ENCODE measurements around the gene ATM.

ATM gene

DNA sequence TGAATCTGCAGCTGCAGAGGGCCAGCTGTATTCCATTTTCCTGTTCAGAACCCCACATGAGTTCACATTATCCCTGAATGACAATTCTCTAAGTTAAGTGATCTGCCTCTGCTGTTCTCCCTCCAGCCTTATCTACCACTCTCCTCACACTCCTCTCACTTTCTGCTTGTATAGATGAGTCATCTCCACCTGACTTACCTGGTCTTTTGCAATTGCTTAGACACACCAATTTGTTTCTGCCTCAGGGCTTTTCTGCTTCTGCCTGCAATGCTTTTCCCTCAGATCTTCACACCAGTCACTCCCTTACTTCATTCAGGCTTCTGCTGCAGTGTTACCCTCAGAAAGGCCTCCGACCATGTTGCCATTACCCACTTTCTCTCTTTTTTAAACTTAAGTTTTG, 118.1 kb downstream of the ATM start:
- TF ChIP-seq, protein P1, sequence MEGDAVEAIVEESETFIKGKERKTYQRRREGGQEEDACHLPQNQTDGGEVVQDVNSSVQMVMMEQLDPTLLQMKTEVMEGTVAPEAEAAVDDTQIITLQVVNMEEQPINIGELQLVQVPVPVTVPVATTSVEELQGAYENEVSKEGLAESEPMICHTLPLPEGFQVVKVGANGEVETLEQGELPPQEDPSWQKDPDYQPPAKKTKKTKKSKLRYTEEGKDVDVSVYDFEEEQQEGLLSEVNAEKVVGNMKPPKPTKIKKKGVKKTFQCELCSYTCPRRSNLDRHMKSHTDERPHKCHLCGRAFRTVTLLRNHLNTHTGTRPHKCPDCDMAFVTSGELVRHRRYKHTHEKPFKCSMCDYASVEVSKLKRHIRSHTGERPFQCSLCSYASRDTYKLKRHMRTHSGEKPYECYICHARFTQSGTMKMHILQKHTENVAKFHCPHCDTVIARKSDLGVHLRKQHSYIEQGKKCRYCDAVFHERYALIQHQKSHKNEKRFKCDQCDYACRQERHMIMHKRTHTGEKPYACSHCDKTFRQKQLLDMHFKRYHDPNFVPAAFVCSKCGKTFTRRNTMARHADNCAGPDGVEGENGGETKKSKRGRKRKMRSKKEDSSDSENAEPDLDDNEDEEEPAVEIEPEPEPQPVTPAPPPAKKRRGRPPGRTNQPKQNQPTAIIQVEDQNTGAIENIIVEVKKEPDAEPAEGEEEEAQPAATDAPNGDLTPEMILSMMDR (IDR thresholded peaks at IDR 0.05; ENCODE audit: low read depth, low read length, missing control alignments): no peak
- no peak overlapping the region for H3K4me3 ChIP-seq (ENCODE audit: low read depth, low read length)
- in situ Hi-C loops (cut with HindIII; ENCODE audit: low sequenced_read_pairs): no loop called here
- no peak for DNase-seq (ENCODE audit: low read depth)

DNA sequence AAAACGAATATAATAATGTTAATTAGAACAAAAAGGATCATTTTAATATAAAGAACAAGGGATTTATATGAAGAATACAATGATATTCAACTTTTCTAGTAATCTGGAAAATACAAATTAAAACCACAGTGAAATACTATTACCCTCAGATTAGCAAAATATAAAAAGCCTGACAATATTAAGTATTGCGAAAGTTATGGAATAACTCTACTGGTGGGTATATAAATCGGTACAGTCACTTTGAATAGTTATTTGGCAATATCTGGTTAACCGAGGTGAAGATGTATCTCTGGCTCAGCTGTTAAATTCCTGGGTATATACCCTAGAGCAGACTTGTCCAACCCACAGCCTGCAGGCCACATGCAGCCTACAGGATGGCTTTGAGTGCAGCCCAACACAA, 118.8 kb downstream of the ATM start:
- H3K4me3 ChIP-seq (ENCODE audit: low read depth, low read length): no peak overlapping the region
- TF ChIP-seq, protein P1 (IDR thresholded peaks at IDR 0.05; ENCODE audit: low read depth, low read length, missing control alignments): no peak

DNA sequence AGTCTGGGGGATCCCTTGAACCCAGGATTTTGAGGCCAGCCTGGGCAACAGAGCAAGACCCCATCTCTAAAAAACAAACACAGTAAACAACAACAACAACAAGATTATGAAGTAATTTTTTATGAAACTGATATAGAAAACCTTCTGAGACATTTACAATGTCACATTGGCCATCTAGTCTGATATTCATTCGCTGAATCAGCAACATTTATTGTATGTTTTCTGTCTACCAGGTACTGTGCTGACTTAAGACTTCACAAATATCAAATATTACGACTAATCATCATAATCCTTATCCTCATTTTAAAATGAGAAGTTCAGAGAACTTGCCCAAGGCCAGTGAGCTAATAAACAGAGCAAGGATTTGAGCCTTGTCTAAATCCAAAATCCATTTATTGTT, 120.8 kb downstream of the ATM start:
- no peak for DNase-seq (ENCODE audit: low read depth)
- in situ Hi-C loops (cut with HindIII; ENCODE audit: low sequenced_read_pairs): no loop called here
- TF ChIP-seq, protein P1 (IDR thresholded peaks at IDR 0.05; ENCODE audit: low read depth, low read length, missing control alignments): no peak
- no peak overlapping the region for H3K4me3 ChIP-seq (ENCODE audit: low read depth, low read length)

More for the DNA sequence above, 118.8 kb downstream of the ATM start:
- in situ Hi-C loops (cut with HindIII; ENCODE audit: low sequenced_read_pairs): no loop called here
- no peak for DNase-seq (ENCODE audit: low read depth)

DNA sequence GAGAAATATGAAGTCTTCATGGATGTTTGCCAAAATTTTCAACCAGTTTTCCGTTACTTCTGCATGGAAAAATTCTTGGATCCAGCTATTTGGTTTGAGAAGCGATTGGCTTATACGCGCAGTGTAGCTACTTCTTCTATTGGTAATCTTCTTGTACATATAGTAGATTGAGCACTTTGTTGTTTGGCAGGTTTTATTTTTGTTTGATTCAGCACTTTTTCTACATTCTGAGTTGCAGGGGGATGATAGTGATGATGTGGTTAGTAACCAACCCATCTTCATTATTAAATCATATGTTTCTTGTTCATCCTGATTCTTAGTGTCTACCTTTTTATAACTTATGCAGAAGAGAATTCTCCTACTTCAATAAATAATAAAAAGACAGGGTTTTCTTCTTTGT, 122.9 kb downstream of the ATM start:
- TF ChIP-seq, protein P1 (IDR thresholded peaks at IDR 0.05; ENCODE audit: low read depth, low read length, missing control alignments): no peak
- in situ Hi-C loops (cut with HindIII; ENCODE audit: low sequenced_read_pairs): no loop called here
- H3K4me3 ChIP-seq (ENCODE audit: low read depth, low read length): no peak overlapping the region
- no peak for DNase-seq (ENCODE audit: low read depth)

DNA sequence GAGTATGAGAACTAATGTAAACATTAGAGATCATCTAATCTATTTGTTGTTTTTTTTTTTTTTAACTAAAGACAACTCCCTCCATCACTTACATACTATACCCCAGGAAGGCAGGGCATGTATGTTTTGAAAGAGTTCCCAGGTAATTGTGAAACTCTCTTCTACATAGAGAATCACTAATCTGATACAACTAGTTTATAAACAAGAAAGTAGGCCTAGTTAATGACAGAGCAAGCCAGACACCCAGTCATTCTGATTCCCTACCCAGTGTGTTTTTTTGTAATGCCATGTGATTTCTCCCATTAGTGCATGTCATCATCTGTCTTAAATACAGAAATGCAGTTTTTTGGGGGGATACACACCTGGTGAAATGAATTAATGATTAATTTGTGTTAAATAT, 123.6 kb downstream of the ATM start:
- H3K4me3 ChIP-seq (ENCODE audit: low read depth, low read length): no peak overlapping the region
- DNase-seq (ENCODE audit: low read depth): no peak
- TF ChIP-seq, protein P1 (IDR thresholded peaks at IDR 0.05; ENCODE audit: low read depth, low read length, missing control alignments): no peak
- in situ Hi-C loops (cut with HindIII; ENCODE audit: low sequenced_read_pairs): no loop called here

DNA sequence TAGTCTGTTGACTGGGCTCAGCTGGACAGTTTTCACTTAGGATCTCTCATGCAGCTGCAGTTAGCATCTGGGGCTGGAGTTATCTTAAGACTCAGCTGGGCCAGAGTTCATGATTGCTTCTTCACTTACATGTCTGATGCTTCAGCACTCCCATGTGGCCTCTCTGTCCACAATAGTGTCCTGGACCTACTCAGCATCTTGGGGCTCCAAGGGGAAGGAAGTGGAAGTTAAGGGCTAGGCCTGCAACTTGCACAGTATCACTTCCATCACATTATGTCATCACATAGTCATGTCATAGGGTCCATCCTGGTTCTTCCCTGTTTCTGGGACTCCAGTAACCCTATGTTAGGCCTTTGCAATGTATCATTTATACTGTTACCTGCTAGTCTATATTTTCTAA, 128.6 kb downstream of the ATM start:
- no peak for DNase-seq (ENCODE audit: low read depth)
- TF ChIP-seq, protein P1 (IDR thresholded peaks at IDR 0.05; ENCODE audit: low read depth, low read length, missing control alignments): no peak
- in situ Hi-C loops (cut with HindIII; ENCODE audit: low sequenced_read_pairs): no loop called here
- H3K4me3 ChIP-seq (ENCODE audit: low read depth, low read length): no peak overlapping the region

DNA sequence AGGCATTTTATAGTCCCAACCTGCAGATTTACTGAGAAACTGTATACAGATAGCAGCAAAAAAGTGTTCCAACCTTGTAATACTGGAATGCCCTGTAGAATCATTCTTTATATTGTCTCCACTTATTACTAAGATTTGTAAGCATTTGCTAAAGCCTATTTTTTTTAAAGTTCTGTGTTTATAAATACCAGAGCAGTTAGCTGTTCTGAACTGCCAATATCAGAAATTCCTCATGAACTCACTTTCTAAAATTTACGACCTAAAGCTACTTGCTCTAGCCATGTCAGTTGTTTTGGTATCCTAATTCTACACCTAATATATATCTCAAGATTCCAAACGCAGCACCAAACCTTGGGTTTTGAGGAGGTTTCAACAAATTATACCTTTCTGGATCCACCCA, 141.3 kb downstream of the ATM start:
- in situ Hi-C loops (cut with HindIII; ENCODE audit: low sequenced_read_pairs): no loop called here
- no peak for DNase-seq (ENCODE audit: low read depth)
- H3K4me3 ChIP-seq (ENCODE audit: low read depth, low read length): no peak overlapping the region
- TF ChIP-seq, protein P1 (IDR thresholded peaks at IDR 0.05; ENCODE audit: low read depth, low read length, missing control alignments): no peak

All from astrocyte of the cerebellum (primary cell).